Hematopoietic multipotent progenitor cell treated with erythropoietin and hydrocortisone succinate and interleukin-3 and kit ligand, for 4 days (in vitro differentiated cells): ENCODE measurements around the gene FANCE.
A peak's percentile ranks its signal among the peaks of the same experiment; 100 is the strongest.
"Not testable (repeated sequence)": the region's sequence is repeated elsewhere in the genome, so short reads cannot be mapped to it uniquely, and the experiment has no call there.

Experiments used
- DNase-seq: peaks from one replicate; pipeline ENCODE4 v3.0.0-alpha.2; 2015

Gene FANCE

DNA sequence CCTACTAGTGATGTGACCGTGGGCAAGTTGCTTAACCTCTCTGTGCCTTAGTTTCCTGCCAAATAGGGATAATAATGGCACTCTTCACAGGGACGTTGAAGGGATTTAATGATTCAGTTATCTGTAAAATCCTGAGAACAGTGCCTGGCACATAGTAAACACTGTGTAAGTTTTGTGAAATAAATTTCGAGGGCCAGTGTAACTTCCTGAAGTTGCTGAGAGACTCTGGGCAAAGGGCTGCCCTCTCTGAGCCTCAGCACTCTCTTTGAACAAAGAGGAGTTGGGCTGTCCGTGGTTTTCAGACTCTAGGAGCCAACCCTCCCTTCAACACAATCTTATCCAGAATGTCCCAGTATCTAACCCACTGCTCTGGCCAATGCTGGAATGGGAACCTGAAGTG, 47.2 kb downstream of the FANCE start:
- no peak for DNase-seq

DNA sequence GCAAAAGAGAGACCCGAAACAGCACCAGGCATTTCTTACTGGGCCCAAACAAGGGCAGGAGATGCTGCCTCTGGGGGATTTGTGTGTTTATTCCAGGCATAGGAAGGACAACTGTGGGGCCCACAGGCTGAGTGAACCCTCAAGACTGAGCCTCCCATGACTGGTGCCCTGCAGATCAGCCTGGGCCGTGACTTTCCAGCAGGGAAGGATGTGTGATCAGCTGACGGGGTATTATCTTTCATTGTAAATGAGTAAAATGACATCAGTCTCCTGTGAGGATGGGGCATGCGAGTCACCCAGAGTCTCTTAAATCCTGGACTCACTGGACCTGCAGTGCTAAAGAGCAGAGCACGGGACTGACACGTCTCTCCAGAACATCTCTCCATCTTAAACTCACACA, 48.6 kb downstream of the FANCE start:
- DNase-seq, result no peak

DNA sequence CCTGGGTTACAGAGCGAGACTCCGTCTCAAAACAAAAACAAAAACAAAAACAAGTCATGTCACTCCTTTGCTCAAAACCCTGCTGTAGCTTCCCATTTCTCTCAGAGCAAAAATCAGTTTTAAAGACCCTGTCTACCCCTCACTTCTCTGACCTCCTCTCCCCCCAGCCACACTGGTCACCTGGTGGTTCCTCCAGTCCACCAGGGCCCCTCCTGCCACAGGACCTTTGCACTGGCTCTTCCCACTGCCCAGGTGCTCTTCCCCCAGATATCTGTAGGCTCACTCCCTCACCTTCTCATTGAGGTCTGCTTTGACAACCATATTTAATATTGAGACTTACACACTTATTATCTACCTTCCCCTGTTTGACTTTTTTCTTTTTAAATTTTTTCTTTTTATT, 49.6 kb downstream of the FANCE start:
- DNase-seq, result no peak

DNA sequence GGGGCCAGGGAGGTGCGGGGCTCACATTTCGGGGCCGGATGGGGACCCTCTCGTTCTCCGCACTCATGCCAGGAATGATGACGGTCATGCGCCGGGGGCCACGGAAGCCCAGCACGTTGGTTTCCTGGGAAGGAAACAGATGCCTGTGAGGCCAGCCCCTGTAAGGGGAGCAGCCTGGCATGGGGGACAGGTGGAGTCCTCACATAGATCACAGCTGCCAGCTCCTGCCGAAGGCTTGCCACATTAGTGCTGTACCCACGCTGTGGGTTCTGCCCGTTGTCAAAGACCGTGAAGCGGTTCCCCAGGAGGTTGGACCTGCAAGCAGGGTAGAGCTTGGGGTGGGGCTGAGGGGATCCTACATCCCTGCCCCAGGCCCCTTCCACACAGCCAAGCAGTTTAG, 51.4 kb downstream of the FANCE start:
- no peak for DNase-seq

DNA sequence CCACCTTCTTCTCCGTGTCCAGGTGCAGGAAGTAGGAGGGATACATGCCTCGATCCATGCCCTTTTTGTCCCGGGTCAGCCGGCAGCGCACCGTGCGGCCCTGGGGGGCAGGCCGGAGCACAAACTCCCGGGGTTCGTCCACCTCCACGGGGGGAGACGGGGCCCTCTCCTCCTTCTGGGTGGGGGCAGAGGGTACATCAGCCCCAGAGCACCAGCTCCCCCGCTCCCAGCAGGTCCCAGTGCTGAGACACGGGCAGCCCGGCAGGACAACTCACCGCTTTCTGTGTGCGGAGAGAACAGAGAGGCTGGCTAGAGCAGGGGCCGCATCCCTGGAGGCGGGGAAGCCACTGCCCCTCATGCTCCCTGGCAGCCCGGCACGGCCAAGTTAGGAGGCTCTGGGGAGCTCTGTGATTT, 53.9 kb downstream of the FANCE start:
- DNase-seq, result no peak

DNA sequence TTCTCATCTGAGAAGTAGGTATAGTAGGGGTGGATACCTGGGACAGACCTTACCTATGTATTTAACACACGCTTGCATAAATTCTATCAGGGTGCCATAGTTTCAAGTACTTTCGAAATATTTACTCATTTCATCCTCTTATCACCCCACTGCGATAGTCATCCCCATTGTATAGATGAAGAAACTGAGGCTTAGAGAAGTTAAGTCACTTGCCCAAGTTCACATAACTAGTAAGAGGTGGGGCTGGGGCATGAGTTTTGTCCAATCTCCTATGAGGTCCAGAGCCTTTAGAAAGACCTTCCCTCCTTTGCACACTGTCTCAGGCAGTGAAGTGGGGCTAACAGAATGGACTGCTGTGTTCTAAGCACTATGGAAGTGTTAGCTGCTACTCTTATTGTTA, 54.4 kb downstream of the FANCE start:
- DNase-seq, result no peak

DNA sequence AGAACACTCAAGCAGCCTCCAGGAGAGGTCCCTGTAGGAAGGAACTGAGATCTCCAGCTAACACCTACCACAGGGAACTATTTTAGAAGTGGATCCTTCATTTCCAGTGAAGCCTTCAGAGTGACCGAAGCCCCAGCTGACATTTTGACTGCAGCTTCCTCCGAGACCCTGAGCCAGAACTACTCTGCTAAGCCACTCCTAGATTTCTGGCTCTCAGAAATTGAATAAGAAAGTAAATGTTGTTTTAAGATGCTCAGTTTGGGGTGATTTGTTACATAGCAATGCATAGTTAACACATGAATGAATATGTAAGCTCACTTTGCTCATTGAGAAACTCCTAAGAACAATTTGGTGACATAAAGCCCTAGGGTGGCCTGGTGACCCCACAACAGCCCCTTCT, 55.1 kb downstream of the FANCE start:
- DNase-seq, result no peak

DNA sequence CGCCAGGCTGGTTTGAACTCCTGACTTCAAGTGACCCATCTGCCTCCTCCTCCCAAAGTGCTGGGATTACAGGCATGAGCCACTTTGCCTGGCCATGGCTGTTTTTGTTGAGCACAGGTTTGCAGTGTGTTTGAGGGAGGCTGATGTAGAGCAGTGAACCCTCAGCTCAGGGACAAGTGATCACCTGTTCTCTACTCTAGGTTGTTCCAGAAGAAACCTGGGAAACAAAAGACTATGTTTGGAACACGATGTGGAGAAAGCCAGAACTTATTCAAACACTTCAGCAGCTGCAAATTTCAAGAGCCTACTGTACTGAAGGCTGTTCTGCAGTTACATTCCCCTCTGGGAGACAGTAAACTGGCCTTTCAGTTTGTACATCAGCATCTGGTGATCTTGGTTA, 55.9 kb downstream of the FANCE start:
- DNase-seq, result no peak

DNA sequence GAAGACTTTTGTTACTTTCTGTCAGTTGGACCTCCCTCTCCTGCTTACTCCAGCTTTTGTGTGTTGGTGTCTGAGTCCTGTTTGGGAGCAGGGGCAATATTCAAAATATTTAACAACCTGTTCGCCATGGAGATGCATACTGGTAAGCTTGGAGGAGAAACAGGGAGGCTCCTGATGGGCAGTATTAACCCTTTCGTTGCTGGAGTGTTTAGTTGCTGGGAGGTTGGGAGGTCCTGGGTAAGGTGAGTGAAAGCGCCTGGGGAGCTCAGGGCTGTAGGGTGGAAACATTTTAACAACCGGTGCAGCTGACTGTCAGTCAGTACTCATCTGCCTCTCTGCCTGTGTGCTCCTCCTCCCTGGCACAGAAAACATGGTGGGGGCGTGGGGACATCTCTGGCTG, 56.4 kb downstream of the FANCE start:
- no peak for DNase-seq

DNA sequence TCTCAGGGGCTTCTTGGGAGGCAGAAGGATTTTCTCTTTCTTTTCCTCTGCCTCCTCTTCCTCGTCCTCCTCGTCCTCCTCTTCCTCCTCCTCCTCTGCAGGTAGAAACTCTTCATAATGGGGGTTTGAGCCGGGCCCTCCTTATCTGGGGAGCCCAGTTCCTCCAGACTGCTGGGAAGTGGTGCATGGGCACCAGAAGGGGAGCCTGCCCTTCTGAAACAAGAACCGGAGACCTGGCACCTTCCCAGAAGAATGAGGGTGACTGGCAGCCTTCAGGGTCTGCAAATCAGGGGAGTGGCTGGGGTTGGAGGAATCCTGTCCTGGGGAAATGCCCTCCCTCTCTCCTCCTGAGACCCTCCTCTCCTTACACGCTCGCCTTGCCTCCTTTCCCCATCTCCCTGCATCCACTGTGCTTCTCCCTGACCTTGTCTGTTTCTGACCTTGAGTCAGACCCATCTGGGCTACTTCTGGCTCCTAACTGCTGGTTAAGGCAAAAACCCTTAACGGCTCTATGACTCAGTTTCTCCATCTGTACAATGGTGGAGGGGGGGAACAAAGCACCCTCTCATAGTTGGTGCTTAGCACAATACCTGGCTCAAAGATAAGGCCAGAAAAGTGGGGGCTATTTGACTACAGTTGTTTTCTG, 58.9 kb downstream of the FANCE start:
- DNase-seq, result peak; percentile 65

DNA sequence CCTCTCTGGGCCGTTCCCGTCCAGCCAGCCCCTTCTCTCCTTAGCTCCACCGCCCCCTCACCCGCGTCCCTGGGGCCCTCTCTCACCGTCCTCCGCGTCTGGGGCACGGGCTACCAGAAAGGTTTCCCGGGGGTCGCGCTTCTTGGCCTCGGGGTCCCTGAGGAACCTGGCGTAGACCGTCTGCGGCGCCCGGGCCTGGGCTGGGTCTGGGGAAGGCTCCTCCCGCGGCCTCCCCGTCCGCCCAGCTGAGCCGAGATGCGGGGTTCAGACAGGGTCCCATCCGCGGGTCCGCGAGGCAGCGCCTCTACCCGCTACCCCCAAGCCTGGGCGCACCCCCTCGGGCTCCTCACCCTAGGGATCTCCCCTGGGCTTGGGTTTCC, 59.4 kb downstream of the FANCE start:
- no peak for DNase-seq

DNA sequence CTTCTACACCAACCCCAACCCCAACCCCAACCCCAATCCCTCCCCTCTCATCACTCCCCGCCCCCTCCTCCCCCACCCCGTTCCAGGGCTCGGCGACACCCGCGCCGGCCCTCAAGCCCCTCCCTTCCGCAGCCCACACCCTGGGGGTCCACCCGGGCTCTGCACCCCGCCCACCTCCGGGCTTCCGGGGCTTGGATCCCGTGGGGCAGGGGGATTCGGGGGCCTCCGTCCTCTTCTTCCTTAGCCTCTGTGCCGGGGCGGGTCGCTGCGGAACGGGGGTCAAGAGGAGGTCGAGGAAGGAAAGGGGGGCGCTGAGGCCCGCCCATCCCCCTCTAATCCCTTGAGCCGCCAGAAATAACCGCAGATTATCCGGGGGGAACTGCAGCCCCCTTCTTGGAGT, 59.9 kb downstream of the FANCE start:
- DNase-seq, result no peak

DNA sequence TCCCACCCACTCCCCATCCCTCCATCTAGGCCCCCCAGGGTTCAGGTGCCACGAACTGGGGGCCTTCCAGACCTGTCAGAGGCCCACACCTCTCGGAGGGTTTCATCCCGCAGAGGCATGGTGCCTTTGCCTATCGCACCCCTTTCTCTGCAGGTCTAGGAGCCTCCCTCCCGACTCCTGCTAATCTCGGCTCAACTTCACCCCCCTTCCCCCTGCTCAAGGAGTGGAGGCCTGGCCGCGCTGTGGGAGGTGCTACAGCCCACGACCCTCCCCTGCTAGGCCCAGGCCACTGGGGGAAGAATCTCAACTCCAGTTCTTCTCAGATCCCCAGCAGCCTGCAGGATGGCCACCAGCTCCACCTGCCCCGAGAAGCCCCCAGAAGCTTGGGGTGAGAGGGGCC, 60.6 kb downstream of the FANCE start, which contains the start of gene TULP1:
TSS of gene TULP1 (minus strand) at position 157 of the 400 bp plus-strand sequence. CDS start at position 119, 38 bp downstream.
- no peak for DNase-seq

DNA sequence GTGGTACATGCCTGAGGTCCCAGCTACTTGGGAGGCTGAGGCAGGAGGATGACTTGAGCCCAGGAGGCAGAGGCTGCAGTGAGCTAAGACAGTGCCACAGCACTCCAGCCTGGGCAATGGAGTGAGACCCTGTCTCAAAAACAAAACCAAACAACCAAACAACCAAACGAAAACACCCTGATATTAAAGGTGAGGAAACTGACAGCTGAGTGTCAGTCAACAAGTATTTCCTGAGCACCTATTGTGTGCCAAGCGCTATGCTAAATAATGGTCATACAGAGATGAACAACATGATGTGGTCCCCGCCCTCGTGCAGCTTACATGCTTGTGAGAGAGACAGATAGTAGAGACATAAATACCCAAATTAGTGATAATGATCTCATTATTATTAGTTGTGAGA, 62.4 kb downstream of the FANCE start:
- DNase-seq, result no peak

DNA sequence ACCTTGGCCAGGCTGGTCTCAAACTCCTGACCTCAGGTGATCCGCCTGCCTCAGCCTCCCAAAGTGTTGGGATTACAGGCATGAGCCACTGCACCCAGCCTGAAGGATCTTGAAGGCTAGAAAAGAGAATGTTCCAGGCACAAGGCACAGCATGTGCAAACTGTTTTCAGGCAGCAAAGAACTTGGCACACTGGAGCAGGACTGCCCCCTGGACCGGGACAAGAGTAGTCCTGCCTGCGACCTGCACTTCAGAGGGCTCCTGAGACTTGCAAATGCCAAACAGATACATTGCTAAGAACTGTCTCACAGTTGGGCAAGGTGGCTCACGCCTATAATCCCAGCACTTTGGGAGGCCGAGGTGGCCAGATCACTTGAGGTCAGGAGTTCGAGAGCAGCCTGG, 63.8 kb downstream of the FANCE start:
- not testable (repeated sequence) for DNase-seq
